Activated CD8-positive, alpha-beta memory T cell treated with anti-CD3 and anti-CD28 coated beads for 1 hour (primary cell): Measurements from ENCODE around the gene BCL11A.

Source experiments
- DNase-seq, 2 donors: peaks; one replicate each; pipeline ENCODE4 v3.0.0-alpha.2; 2020; ENCODE audit warnings: low read depth in 1 of 2; ENCODE audit errors: extremely low read depth in 1 of 2

BCL11A gene

GRCh38 chr2:60553495-60554073 is at the start of gene BCL11A:
Gene BCL11A (minus strand): TSS chr2:60553654. CDS start chr2:60553270, 384 bp downstream.
- DNase-seq, result no peak

DNA sequence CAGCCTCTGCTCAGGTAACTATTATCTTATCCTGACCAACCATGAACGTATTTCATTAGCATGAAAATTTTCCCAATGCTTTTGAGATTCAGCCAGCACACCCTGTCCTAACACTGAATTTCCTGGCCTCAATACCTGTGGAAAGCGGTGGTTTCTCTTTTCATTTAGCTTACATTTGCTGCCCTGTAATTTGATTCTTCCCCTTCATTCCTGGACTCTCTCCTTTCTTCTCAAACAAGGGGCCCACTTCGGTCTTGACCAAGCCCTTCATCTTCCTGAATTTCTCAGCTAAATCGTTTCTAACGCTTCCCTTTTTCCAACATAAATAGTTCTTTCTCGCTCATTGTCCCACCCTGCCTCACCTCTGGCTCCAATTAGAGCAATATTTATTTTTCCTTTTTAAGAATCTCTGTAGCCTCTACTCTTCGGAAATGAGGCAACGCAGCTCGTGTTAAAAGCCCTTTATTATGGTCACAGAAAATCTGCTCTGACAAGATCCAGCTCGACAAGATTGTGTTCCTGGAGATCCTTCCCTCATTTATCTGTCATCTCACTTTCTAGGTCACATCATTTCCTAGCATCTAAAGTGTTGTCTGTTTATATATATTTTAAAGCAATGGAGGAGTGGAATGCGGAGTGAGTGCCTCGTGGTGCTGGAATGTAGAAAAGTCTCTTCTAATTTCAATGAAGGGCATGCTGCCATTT is 49.5 kb upstream of the BCL11A start:
- no peak for DNase-seq

DNA sequence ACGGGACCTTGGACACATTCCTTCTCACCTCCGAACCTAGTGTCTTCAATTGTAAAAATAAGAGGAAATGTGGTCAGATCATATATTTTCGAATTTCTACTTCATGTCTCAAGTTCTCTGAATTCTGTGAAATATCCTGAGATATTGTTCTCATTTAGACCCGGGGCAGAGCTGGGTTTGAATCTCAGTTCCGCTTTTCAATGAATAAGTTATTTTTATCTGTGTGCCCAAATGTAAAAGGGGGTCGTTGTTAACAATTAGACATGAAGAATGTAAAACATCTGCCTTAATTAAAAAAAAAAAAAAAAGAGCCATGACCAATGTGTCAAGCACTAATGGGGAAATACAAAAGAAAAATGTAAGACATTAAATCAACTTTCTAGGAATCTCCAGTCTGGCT is 48.9 kb upstream of the BCL11A start:
- no peak for DNase-seq

DNA sequence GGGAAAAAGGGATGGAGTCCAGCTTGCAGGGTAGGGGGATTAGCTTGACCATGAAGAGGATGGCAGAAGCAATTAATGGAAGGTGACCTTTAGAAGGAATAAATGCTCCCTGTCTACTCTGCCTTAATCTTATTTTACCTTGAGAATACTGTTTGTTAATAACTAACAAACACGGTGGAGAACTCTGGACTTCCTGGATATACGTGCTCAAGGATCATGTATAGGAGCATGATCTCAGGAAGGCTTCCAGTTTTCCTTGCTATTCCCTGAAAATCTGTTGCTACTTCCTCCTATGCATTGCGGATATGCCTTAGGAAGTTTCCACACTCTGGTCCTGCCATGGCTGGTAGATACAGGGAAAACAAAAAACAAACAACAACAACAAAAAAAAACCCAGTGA is 44.8 kb upstream of the BCL11A start:
- DNase-seq, result no peak

DNA sequence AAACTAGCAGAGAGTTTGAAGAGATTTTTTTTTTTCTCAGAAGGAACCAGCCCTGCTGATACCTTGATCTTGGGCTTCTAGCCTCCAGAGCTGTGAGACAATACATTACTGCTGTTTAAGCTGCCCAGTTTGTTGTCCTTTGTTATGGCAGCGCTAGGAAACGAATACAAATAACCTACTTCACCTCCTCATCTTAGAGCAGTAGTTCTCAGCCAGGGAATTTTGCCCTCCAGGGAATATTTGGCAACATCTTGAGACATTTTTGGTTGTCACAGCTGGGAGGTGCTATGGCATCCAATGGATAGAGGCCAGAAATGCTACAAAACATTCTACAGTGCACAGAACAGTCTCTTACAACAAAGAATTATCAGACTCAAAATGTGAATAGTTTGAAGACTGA is 43.9 kb upstream of the BCL11A start:
- DNase-seq, result no peak

DNA sequence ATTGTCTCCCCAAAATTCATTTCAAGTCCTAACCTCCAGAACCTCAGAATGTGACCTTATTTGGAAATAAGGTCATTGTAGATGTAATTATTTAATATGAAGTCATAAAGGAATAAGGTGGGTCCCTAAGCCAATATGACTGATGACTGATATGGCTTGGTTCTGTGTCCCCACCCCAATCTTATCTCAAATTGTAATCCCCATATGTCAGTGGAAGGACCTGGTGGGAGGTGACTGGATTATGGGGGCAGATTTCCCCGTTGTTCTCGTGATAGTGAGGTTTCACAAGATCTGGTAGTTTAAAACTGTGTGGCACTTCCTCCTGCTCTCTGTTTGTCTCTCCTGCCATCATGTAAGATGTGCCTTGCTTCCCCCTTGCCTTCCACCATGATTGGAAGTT is 43.0 kb upstream of the BCL11A start:
- no peak for DNase-seq

DNA sequence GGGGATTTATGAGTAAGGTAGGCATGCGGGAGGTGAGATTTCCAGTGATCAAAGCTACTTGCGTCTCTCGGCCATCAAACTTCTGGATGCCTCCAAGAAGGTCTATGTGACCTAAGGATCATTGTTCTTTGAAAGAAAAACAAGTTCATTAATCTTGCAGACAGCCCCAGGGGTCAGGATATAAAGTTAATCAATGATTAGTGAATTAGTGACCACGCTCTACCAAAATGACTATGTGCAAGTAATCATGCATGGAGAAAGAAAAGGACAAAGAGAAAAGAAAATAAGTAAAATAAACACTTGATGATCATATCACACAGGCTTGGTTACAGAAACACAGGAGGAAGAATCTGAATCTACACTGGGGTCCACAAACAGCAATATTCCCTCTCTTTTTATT is 42.5 kb upstream of the BCL11A start:
- no peak for DNase-seq

DNA sequence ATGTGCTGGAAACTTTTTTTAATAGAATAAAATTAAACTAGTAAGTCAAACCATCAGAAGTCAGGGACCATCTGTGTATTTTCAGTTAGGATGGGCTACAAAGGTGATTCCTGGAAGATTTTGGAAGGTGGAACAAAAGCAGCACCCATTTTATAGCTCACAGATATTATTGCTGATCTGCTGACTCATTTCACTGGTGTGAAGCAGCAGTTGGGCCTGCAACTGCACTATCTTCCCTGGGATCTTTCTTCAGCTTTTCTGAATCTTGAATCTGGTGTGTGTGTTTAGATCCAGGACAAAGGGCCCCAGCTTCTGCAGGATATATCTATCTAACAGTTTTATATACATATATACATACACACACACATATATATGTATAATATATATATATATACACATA is 35.6 kb upstream of the BCL11A start:
- DNase-seq, result no peak

GRCh38 chr2:60586081-60586480 is 32.6 kb upstream of the BCL11A start:
- no peak for DNase-seq

DNA sequence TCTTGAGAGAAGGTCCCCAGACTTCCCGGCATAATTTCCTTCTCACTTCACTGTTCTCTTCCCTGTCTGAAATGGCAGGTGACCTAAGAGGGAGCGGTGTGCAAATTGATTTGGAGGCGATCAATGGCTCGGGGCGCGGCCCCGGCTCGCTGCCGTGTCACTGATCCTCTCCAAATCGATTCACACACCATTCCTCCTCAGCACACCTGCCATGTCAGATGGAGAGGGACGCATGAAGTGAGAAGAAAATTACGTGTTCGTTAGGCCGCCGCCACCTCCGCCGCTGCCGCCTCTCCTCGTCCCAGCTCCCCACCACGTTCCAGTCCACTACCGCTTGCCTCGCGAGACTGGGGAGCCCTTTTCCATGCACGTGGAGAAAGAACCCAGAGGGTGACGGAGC is 31.8 kb upstream of the BCL11A start:
- DNase-seq, result no peak

GRCh38 chr2:60583604-60584003 is 30.1 kb upstream of the BCL11A start:
- no peak for DNase-seq

GRCh38 chr2:60581433-60582282 is 28.2 kb upstream of the BCL11A start:
- DNase-seq, result peak in 1 of 2 donors; percentile 46

DNA sequence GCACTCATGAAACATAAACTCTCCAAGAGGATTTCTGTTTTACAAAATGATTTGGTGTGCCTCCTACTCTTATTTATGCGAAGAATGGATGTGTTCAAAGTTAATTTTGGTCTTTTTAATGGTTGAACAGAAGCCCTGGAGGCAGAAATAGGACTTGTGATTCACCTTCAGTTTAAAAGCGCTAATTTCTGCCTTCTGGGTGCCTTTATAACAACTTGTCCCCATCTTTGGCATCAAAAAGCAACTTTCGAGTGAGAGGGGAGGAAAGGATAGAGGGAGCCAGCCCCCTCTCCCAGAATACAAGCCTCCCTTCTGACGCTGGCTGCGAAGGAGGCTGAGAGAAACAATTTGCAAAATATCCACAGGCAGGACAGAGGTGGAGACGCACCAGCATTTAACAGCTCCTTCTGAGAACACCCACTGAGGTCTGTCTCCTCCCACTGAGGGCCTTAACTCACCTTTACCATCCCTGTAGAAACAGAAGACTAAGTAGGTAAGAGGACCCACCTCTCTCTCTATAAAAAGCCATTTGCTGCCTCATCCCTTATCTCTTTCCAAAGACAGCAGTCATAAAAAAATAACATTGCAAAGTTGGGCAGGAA is 24.3 kb upstream of the BCL11A start:
- no peak for DNase-seq

- no peak for DNase-seq
Measured at GRCh38 chr2:60573251-60573650, 19.8 kb upstream of the BCL11A start.

- no peak for DNase-seq
Measured at GRCh38 chr2:60570251-60570650, 16.8 kb upstream of the BCL11A start.

DNA sequence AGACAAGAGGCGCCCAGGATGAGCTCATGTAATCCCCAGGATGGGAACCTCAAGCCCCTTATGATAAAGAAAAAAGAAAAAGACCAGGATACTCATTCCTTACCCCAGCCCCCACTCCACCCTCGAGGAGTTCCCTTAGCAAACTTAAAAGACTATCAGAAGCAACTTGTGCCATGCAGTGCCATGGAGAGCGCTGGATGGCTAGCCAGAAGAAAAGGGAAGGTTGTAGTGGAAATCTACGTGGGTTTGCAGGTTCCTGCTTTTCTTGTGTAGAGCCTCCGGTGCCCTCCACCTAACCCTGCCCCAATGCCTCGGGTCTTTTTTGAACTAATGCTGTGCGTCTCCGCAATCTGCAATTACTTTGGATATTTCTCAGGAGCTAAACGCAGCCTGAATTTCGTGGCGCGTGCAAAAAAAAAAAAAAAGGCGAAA is 16.2 kb upstream of the BCL11A start:
- no peak for DNase-seq

- no peak for DNase-seq
Measured at GRCh38 chr2:60567919-60568768, 14.7 kb upstream of the BCL11A start.

DNA sequence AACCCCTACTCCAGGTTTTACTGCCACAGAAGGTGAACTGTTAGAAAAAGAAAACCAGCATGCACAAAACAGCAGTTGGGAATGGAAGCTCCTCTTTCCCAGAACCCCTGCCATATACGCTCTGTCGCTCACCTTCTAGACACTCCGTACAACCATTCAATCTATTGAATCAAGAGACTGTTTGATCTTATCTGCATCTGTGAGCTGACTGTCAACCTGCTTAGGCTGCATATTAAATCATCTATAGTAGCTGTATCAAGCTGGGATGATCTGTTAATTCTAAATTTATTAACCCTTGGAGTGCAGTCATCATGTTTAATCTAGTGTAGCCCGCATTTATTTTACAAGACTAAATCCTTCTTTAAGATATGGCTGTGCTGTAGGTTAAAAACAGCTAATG is 13.6 kb upstream of the BCL11A start:
- DNase-seq, result no peak

DNA sequence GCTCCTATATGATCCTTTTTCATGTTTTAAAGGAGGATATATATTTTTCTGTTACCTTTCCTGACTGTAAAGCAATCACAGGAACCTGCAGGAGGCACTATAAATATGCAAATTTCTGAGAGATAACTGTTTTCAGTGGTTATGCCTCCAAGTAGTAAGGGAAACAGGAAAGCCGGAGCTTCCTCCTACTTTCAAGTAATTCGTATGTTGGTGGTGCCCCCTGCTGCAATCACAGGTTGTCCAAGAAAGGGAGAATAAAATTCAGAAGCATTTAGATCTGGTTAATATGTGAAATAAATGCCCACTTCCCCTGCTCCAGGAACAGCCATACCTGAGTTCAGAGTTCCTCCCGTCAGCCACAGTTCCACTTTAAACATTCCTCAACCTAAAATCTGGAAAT is 12.0 kb upstream of the BCL11A start:
- no peak for DNase-seq
